ENCODE results near the gene TSPEAR. TPM values are rescaled to one million over a fixed set of nuclear protein-coding genes. Genes with fewer than 3 reads are reported as not detected.
A peak's percentile ranks its signal among the peaks of the same experiment; 100 is the strongest.

TSPEAR gene
- total RNA-seq, 1 donor from 2014 or later: not detected

DNA sequence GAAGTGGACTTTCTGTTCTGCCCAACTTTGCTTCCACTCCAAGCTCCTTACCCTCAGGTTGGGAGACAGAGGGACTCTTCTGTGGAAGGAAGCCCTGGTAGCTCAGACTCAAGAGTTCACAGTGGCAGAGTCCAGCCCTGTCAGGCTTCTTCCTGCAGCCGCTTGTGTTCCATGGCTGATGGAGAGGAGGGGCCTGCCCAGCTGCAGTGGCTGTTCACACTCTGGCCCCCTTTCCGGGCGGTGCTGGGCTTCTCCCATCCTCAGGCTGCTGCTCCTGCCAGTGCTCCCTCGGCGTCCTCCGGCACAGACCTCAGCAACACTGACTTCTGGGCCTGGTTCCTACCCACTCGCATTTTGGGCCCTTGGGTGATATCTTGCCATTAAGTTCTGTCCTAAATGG is 175.4 kb downstream of the TSPEAR start:
- ATAC-seq (no peak), DNase-seq (ENCODE audit: low spot score) (no peak)

DNA sequence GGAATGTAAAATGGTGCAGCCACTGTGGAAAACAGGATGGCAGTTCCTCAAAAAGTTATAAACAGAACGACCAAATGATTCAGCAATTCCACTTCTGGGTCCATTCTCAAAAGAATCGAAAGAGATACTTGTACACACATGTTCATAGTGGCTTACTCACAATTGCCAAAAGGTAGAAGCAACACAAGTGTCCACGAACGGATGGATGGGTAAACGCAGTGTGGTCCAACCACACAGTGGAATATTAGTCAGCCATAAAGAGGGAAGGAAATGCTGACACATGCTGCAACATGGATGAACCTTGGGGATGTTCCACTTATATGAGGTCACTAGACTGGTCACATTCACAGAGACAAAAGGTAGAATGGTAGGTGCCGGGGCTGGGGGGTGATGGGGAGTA is 176.7 kb downstream of the TSPEAR start:
- ATAC-seq (no peak), DNase-seq (ENCODE audit: low spot score) (no peak)

DNA sequence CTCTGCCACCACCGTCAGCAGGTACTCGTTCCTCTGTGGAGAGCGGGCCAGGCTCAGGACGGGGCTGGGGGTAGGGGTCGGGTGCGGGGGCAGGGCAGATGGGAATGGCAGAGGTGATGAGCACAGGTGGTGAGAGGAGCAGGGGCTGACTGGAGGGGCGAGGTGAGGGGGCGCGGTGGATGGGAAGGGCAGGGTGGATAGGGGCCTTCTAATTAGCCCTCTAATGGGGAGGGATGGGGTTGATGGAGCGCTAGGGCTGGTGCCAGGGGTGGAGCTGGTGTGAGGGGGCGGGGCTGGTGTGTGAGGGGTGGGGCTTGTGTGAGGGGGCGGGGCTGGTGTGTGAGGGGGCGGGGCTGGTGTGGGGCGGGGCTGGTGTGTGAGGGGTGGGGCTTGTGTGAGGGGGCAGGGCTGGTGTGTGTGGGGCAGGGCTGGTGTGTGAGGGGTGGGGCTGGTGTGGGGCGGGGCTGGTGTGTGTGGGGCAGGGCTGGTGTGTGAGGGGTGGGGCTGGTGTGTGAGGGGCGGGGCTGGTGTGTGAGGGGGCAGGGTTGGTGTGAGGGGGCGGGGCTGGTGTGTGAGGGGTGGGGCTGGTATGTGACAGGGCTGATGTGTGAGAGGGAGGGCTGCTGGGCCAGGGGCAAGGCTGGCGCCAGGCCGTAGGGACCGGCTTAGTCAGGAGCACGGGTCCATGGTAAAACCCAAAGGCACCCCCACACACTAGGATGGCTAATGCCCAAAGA is 177.3 kb downstream of the TSPEAR start:
- DNase-seq (ENCODE audit: low spot score): no peak
- no peak for ATAC-seq

DNA sequence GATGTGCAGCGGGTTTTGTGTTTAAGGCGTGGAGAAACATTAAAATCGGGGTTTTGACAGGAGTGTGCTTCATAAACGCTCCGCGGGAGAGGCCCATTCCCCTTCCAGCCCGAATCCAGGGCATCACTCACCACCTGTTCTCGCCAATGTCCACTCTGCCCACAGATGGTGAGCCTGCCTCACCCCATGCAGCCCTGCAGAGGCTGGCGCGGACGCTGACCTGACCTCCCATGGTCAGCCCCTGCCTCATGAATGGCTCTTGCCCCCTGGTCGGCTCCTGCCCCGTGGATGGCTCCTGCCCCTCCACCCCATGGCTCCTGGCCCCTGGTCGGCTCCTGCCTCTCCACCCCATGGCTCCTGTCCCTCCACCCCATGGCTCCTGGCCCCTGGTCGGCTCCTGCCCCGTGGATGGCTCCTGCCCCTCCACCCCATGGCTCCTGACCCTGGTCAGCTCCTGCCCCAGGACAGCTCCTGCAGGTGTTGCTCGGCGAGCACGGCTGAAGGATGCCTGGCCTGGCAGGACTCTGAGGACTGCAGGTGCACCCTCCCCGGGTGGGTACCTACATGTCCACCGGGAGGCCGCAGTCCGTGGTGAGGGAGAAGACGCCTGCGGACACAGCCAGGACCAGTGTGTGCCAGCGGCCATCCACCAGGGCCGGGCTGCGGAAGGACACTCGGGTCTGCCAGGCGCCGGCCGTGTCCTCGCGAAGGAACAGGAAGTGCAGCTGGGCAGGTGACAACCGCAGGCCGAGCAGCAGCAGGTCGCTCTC is 178.1 kb downstream of the TSPEAR start:
- no peak for ATAC-seq
- DNase-seq (ENCODE audit: low spot score): peak; percentile 40

DNA sequence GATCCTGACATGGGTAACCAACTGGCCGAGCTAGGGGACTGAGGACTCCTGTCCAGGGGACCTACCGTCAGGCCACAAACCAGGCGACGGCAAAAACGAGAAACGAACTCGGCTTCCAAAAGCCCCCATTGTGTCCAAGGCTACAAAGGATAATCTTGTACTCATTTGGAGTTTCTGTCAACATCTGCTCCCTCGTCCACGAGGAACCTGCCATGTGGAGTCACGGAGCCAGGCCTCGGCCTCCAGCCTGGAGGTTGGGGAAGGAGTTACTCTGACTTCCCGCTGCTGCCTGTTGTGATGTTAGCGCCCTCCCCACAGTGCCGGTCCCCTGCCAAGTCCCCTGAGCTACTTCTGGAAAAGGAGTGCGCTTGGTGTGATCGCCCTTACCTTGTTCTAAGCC is 178.7 kb downstream of the TSPEAR start:
- DNase-seq (ENCODE audit: low spot score) (no peak), ATAC-seq (no peak)

DNA sequence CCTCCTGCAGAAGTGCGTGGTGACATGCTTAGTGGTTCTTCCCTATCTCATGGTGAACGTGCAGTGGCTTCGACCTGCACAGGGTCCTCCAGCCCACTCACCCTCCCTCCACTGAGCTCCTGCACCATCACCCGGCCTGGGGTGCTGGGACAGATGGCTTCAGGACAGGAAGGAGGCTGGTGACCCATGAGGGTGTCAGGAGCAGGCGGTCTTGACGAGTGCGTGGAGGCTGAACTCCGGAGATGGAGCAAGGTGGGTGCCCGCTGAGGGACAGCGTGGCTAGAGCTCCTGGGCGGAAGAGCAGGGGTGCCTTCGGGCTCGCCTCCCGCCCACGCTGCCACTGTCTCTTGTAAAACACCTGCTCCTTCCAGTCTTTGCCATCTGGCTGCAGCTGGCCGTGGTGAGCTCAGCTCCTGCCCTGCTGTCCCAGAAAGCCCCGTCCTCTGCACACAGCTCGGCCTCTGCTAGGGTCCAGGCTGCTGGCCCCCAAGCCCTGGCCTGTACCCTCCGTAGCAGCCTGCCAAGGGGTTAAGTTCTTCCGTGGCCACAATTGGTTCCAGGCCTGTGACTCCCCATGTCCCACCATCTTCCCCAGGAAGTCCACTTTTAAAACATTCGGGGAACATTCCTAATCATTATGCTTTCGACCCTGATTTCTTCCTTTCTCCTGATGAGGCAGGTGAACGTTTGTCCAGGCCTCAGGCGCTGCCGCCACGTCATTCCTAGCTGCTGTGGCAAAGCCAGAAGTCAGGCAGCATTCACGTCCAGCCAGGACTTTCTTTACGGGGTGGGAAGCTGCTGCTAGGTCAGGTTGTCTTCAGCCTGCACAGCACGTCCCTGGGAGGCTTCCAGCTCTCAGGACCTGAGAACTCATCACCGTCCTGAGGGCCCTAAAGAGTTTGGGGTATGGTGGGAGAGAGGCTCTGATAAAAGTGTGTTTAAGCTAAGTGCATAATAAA is 179.5 kb downstream of the TSPEAR start:
- no peak for ATAC-seq
- peak; percentile 39 for DNase-seq (ENCODE audit: low spot score)

DNA sequence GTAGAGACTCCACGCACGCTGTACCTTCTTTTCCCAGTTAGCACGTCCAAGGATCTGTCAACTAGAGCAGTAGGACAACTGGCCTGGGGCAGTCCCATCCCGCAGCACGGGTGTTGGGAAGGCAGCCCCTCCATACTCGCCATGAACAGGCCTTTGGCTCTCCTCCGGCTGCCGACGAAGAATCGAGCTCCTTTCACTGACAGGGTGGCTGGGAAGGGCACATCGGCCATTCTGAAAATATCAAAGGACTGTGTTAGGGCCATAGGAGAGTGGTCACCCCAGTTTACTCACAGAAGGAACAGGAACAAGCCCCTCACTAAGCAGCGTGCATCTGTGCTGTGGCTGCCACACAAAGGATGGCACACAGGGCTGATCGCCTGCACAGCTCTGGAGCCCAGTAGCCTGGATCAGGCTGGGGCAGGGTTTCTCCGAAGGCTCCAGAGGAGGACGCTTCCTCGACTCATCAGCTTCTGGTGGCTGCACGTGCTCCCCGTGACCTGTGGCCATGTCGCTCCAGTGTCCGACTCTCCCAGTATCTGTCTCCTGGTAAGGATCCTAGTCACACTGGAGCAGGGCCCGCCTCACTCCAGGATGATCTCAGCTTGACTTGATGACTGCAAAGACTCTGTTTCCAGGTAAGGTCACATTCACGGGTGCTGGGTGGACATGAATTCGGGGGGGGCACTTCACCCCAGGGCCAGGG is 180.3 kb downstream of the TSPEAR start:
- ATAC-seq: no peak
- no peak for DNase-seq (ENCODE audit: low spot score)

DNA sequence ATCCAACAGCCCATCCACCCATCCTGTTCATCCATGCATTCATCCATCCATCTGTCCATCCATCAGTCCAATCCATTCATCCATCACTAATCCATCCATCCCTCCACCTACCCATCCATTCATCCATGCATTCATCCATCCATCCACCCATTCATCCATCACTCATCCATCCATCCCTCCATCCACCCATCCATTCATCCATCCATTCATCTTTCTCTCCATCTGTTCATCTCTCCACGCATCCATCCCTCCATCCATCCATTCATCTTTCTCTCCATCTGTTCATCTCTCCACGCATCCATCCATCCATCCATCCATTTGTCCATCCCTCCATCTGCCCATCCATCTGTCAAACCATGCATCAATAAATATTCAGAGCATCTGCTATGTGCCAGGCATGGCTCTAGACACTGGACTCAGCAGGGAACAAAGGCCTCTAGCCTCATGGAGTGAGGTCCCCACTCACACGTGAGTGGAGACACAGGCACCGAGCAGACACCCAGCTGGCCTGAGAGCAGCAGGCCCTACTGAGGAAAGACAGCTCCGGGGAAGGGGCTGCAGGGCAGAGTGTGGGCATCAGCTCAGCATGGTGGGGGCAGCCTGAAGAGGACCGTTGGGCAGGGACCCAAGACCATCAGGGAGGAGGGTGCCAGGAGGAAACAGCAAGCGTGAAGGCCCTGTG is 181.0 kb downstream of the TSPEAR start:
- ATAC-seq (no peak), DNase-seq (ENCODE audit: low spot score) (no peak)

DNA sequence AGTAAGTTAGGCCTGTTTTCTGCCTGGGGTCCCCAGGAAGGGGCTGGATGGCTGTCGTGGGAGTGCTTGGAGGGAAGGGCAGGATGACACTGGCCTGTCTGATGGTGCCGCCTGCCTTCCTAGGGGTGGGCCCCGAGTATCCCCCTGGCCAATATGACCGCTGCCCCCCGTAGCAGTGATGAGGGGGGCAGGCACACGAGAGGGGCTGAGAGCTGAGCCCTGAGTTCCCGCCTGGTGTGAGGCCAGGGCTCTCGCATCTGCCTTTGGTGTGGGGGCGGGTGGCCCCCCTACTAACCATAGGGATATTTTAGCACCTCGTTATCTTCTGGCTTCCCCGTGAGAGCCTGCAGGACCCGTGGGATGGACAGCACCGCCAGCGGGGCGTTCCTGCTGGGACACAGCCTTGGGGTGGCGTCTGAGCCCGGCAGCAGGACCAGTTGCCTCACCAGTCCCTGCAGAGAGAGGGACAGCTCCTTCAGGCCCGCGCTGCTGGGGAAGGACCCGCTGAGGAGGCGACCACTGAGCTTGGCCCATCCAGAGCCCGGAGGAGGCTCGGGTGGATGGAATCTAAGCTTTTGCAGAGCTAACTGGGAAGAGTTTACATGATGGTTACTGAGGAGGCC is 181.8 kb downstream of the TSPEAR start:
- ATAC-seq: no peak
- DNase-seq (ENCODE audit: low spot score): no peak

DNA sequence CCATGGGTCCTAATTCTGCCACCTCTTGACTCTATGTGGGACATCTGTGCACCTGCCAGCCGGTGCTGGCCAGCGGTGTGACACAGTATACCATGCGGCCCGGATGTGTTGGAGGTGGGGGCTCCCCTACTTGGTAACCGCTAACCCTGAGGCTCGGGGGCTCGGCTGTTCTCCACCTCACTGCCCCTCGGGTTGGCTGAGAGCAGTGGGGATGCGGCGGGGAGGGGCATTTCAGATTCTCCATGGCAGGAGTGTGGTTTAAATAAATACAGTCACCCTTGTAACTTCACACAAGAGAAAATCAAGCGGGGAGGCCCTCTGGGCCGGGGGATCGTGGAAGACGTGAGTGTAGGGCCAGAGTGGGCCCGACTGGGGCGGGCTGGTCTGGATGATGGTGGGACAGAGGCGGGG is 182.4 kb downstream of the TSPEAR start:
- DNase-seq (ENCODE audit: low spot score) (no peak), ATAC-seq (no peak)

DNA sequence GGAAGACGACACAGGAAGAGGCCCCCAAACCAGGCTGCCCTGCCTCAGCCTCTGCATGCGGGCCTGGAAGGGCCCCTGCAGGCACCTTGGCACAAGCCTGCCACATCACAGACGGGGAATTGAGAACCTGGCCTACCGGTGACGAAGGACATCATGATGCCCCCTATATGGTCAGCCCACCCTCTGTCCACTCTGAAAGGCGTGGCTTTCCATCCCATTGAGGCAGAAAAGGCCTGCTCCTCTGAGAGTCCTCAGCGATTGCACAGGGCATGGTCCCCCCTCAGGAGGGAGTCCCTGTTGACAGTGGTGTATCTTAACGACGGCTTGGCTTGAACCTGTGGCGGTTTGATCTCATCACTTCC is 182.8 kb downstream of the TSPEAR start:
- DNase-seq (ENCODE audit: low spot score) (no peak), ATAC-seq (no peak)

DNA sequence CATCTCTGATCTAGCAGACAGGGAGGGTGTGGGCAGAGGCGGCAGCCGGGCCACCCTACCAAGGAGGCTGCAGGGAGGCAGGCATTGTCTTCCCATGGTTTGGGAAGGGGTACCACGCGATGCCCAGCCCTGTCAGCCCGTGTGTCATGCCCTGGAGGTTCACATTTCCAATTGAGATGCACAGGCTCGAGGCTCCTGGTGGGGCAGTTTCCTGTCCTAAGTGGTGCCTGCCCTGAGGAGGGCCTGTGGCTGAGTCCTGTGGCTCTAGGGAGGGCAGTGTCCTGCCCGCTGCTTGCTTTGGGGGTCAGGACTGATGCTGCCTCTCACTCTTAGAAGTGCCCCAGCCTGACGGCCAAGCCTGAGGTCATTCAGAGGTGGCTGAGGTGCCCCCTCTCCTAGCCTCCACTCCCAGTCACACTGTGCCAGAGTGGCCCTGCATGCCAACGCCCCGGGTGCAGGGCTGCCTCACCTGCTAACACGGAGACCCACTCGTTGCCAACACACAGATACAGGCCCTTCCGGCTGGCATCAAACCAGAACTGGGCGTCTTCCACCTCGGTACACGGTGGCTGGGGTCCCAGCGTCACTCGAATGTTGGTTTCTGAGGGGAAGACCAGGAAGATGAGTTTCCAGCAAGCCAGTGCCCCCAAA is 183.3 kb downstream of the TSPEAR start:
- DNase-seq (ENCODE audit: low spot score) (no peak), ATAC-seq (no peak)

DNA sequence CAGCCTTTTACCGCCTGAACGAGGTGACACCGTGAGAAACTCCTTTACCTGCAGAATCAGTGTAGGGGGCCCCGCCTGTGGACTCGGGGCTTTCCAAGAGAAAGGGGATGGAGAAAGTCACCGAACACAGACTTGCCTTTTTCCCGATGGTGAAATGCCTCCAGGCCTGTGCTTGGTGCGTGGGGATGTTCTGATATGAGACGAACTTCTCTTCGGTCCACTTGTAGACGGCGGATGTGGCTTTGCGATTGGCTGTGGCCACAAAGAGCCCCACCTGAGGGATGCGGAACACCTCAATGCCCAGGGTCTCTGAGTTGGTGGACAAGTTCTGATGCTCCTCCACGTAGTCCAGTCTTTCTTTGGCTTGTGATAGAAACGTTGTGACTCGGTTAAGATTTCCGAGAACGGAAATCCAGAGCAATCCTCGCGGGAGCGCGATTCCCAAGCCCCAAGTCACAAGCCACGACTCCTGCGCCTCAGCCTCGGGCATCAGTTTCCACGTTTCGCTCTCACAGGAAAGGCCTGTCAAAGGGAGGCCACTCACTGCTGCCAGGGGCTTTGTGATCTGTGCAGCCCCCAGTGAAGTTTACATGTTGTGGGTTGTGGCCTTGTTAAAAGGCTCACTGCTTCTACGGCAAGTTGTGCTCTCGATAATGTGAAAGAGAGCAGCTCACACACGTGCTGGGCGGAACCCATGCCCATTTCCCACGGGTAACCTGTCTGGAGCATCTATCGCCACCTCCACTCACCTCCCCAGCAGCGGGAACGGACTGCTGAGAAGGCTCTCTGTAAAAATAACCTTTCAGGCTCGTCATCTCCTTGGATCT is 184.0 kb downstream of the TSPEAR start:
- ATAC-seq (no peak), DNase-seq (ENCODE audit: low spot score) (no peak)

DNA sequence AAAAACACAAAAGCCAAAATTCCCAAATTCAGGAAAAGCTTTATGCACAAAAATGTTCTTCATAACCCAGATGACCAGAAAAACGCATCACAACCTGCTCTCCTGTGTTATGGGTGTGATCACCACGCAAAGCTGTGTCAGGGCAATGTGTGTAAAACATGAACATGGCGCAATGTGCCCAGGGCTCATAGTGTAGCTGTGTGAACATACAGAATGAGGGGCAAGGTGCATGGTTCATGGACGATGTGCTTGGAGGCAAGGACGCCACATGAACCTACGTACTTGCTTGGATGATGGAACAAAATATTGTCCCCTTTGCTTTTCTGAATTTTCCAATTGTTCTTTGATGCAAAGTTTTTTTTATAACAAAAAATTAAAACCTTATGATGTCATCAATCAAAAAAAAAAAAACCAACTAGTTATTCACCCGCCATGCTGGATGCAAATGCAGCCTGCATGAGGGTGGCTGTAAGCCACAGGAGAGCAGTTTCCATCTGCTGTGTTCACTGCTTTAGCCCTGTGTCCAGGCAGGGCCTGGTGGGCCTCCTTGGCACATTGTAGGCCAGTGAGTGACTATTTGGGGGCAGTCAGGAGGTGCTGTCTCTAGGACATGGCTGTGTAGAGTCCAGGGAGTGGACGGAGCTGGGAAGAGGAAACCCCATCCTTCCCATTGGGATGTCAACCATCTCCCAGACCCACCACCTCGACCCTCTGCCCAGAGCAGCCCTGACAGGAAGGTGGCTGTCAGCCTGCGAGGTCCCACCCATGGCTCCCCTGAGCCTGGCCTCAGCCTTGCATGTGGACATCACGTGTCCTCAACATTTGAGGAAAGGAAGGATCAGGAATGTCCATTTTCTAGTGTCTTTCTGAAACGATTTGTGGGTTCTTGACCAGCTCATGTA is 185.0 kb downstream of the TSPEAR start:
- DNase-seq (ENCODE audit: low spot score) (no peak), ATAC-seq (no peak)

DNA sequence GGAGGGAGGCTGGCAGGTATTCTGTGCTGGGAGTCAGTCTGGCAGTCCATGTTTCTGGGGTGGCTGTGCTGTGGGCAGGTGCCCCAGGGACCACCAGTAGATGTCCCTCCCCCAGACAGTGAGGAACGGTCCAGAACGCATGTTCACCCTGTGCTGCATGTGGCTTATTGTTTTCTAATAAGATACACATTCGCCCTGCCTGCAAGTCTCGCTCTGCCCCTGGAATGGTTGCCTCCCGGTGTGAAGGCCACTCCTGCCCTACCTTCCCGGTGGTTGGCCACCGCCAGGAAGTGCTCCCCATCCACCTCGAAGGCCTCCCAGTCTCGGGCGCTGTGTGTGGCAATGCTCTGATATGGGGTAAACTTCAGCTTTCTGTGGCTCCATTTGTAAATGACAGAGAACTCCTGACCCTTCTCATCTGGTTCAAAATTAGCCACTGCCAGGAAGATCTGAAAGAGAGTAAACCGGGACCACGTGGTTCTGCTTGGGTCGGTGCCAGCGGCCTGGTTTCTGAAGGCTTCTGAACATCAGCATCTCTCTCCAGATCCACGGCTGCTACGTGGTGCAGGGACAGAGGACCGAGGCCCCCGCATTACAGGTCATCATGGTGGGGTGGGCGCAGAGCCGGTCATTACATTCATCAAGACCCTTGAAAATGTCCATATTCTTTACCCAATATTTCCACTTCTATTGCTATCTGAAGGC is 185.8 kb downstream of the TSPEAR start:
- no peak for ATAC-seq
- no peak for DNase-seq (ENCODE audit: low spot score)

Data from left lobe of liver (tissue), 2 donors.